ENCODE results near the gene IL11. TPM values are rescaled to one million over a fixed set of nuclear protein-coding genes. Genes with fewer than 3 reads are reported as not detected.

IL11 gene
- total RNA-seq, 2 experiments from 2014 or later = not detected

GRCh38 chr19:55368701-55369563, 1.3 kb downstream of the IL11 start:
- Mint-ChIP-seq H3K9me3 (no peaks in the 10 kb centered on the region), H3K4me3 (no peak overlapping the region), H3K27me3 (peaks cover 61% of the 10 kb centered on the region), H3K4me1 (peaks cover 13% of the 10 kb centered on the region), H3K36me3 (no peaks in the 10 kb centered on the region), H3K27ac (no peak overlapping the region)
- DNase-seq = peak; percentile 41

GRCh38 chr19:55368106-55368505, 2.2 kb downstream of the IL11 start:
- H3K4me3 Mint-ChIP-seq = no peak overlapping the region
- H3K4me1 Mint-ChIP-seq = peaks cover 10% of the 10 kb centered on the region
- no peaks in the 10 kb centered on the region for H3K36me3 Mint-ChIP-seq
- no peak overlapping the region for H3K27ac Mint-ChIP-seq
- no peak for DNase-seq
- H3K9me3 Mint-ChIP-seq = no peaks in the 10 kb centered on the region
- H3K27me3 Mint-ChIP-seq = peaks cover 54% of the 10 kb centered on the region

DNA sequence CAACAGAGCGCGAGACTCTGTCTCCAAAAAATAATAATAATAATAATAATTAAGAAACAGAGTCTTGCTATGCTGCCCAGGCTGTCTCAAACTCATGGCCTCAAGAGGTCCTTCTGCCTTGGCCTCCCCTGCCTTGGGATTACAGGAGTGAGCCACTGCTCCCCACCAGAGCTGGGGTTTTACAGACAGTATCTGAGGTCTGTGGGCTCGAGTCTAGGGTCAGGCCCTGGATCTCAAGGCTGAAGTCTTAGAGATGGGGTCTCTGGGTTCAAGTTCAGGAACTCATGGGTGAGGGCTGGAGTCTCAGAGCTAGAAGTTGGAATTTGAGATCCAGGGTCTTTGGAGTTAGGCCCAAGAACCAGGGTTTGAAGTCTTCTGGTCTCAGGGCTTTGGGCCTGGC, 3.5 kb downstream of the IL11 start:
- no peak for DNase-seq
- no peak overlapping the region for H3K27ac Mint-ChIP-seq
- H3K9me3 Mint-ChIP-seq = no peaks in the 10 kb centered on the region
- peaks cover 3% of the 10 kb centered on the region for H3K4me1 Mint-ChIP-seq
- H3K27me3 Mint-ChIP-seq = peaks cover 43% of the 10 kb centered on the region
- H3K4me3 Mint-ChIP-seq = no peak overlapping the region
- H3K36me3 Mint-ChIP-seq = no peaks in the 10 kb centered on the region

- Mint-ChIP-seq H3K27ac (no peak overlapping the region), H3K9me3 (no peaks in the 10 kb centered on the region), H3K36me3 (no peaks in the 10 kb centered on the region), H3K4me3 (no peak overlapping the region), H3K4me1 (peaks cover 3% of the 10 kb centered on the region), H3K27me3 (peaks cover 34% of the 10 kb centered on the region)
- DNase-seq = no peak
These were observed 4.3 kb downstream of the IL11 start for GRCh38 chr19:55365964-55366363.

GRCh38 chr19:55365245-55365644, 5.0 kb downstream of the IL11 start:
- H3K4me3 Mint-ChIP-seq = no peak overlapping the region
- no peak for DNase-seq
- no peaks in the 10 kb centered on the region for H3K36me3 Mint-ChIP-seq
- no peak overlapping the region for H3K27ac Mint-ChIP-seq
- no peaks in the 10 kb centered on the region for H3K9me3 Mint-ChIP-seq
- peaks cover 3% of the 10 kb centered on the region for H3K4me1 Mint-ChIP-seq
- H3K27me3 Mint-ChIP-seq = peaks cover 27% of the 10 kb centered on the region

- H3K27ac Mint-ChIP-seq = no peak within 1 kb of the TSS
- H3K4me1 Mint-ChIP-seq = no peaks in the 10 kb centered on the region
- peaks cover 12% of the 10 kb centered on the region for H3K27me3 Mint-ChIP-seq
These were observed 7.1 kb downstream of the IL11 start, which contains the start of gene GARIN5B for GRCh38 chr19:55362990-55363716. TSS of gene GARIN5B (minus strand) at chr19:55363260. CDS start at chr19:55363066, 194 bp downstream.

DNA sequence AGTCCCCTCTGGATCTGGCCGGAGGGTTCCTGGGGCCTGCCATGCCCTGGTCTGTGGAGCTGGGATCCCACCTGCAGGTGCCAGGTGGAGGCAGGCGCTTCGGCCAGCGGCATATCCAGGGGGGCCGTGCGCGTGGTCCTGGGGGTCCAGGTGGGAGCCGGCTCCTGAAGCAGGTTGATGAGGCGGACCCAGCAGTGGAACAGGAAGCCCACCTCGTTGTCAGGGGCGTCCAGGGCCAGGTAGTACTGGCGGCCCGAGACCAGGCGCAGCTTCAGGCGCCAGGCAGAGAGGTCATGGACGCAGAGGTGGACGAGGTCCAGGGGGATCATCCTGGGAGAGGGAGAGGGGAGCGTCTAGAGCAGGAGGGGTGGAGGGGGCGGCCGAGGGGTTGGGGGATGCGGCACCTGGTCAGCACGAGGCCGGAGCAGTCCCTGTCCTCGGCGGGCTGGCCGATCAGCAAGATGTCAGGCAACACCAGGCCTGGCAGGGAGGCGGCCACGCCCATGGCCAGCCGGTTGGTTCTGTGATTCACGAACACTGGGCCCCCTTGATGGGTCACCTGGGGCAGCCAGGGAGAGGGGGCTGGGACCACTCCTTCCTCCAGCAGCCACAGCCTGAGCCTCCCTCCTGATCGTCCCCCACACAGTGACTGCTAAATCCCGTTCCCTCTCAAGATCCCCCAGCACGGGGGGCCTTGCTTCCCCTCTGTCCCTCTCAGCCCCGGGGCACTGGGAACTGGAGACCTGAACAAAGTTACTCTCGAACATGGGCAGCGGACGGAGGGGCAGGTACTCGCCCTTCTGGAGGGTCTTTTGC, 7.9 kb downstream of the IL11 start:
- no peaks in the 10 kb centered on the region for H3K9me3 Mint-ChIP-seq
- H3K4me3 Mint-ChIP-seq = no peak overlapping the region
- no peaks in the 10 kb centered on the region for H3K36me3 Mint-ChIP-seq
- no peak overlapping the region for H3K27ac Mint-ChIP-seq
- peaks cover 7% of the 10 kb centered on the region for H3K27me3 Mint-ChIP-seq
- no peak for DNase-seq
- no peaks in the 10 kb centered on the region for H3K4me1 Mint-ChIP-seq

More at GRCh38 chr19:55362990-55363716, 7.1 kb downstream of the IL11 start, which contains the start of gene GARIN5B:
- Mint-ChIP-seq H3K4me3 (no peak within 1 kb of the TSS), H3K9me3 (no peaks in the 10 kb centered on the region), H3K36me3 (no peaks in the 10 kb centered on the region)
- no peak for DNase-seq

GRCh38 chr19:55360902-55361301, 9.4 kb downstream of the IL11 start:
- Mint-ChIP-seq H3K4me1 (no peaks in the 10 kb centered on the region), H3K9me3 (no peaks in the 10 kb centered on the region), H3K27ac (no peak overlapping the region), H3K4me3 (no peak overlapping the region), H3K27me3 (peaks cover 15% of the 10 kb centered on the region), H3K36me3 (no peaks in the 10 kb centered on the region)
- no peak for DNase-seq

GRCh38 chr19:55358943-55359908, 11.0 kb downstream of the IL11 start:
- H3K4me1 Mint-ChIP-seq = no peaks in the 10 kb centered on the region
- DNase-seq = no peak
- H3K9me3 Mint-ChIP-seq = no peaks in the 10 kb centered on the region
- H3K4me3 Mint-ChIP-seq = no peak overlapping the region
- peaks cover 28% of the 10 kb centered on the region for H3K27me3 Mint-ChIP-seq
- H3K27ac Mint-ChIP-seq = no peak overlapping the region
- no peaks in the 10 kb centered on the region for H3K36me3 Mint-ChIP-seq

GRCh38 chr19:55358493-55358892, 11.8 kb downstream of the IL11 start:
- DNase-seq = no peak
- H3K27me3 Mint-ChIP-seq = peaks cover 35% of the 10 kb centered on the region
- H3K4me3 Mint-ChIP-seq = no peak overlapping the region
- H3K27ac Mint-ChIP-seq = no peak overlapping the region
- H3K36me3 Mint-ChIP-seq = no peaks in the 10 kb centered on the region
- H3K4me1 Mint-ChIP-seq = peaks cover 2% of the 10 kb centered on the region
- no peaks in the 10 kb centered on the region for H3K9me3 Mint-ChIP-seq

- no peaks in the 10 kb centered on the region for H3K36me3 Mint-ChIP-seq
- no peak for DNase-seq
- peaks cover 13% of the 10 kb centered on the region for H3K4me1 Mint-ChIP-seq
- H3K4me3 Mint-ChIP-seq = no peak overlapping the region
- H3K27me3 Mint-ChIP-seq = peaks cover 62% of the 10 kb centered on the region
- H3K9me3 Mint-ChIP-seq = no peaks in the 10 kb centered on the region
- H3K27ac Mint-ChIP-seq = no peak overlapping the region
These were observed 14.9 kb downstream of the IL11 start for GRCh38 chr19:55355213-55355821.

DNA sequence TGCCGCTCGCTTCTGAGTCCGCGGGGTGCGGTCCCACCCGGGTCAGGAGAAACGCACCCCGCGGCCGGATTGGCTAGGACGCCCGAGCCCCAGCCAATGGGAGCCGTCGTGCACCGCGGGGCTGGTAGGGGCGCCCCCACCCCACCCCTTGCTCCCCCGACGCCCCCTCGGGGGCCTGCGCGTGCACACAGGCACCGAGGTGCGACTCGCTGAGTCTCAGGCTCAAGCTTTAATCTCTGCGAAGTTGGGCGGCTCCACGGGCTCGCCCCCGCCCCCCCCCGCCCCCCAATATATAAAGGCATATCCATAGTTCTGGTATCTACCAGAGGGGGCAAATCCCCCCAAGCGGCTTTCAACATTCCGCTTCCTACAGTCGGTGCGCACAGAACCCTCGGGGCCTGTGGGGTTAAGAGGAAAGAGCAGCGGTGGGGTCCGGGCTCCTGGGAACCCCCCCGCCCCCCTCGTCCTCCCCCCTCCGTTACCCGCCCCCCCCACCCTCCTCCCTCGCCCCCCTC, 15.5 kb downstream of the IL11 start, which contains the start of gene COX6B2:
Gene COX6B2 (minus strand): TSS at position 22 of the 515 bp plus-strand sequence. CDS start 198 bp downstream, outside the sequence.
- no peak for DNase-seq
- Mint-ChIP-seq H3K36me3 (no peaks in the 10 kb centered on the region), H3K4me1 (peaks cover 13% of the 10 kb centered on the region), H3K9me3 (no peaks in the 10 kb centered on the region), H3K27ac (no peak within 1 kb of the TSS), H3K27me3 (peaks cover 62% of the 10 kb centered on the region), H3K4me3 (peak within 1 kb of the TSS; percentile 70)

Data from activated naive CD8-positive, alpha-beta T cell treated with anti-CD3 and anti-CD28 coated beads for 36 hours (primary cell).